Breast epithelium (tissue), 4 donors: ENCODE results near the gene LITAF. TPM values are rescaled to one million over a fixed set of nuclear protein-coding genes. Genes with fewer than 3 reads are reported as not detected.
"Not testable (repeated sequence)": the region's sequence is repeated elsewhere in the genome, so short reads cannot be mapped to it uniquely, and the experiment has no call there.

Experiments
- DNase-seq, 2 donors: peaks; one replicate each; pipeline ENCODE4 v3.0.0-alpha.2; 2019; ENCODE audit warnings: low spot score in 2 of 2
- H3K27ac ChIP-seq, 2 donors: fragments of 200-600 bp; sonication (generic) in 1 of 2; one replicate each; pipeline ENCODE4 v1.5.1; 2016 to 2019; ENCODE audit warnings: mild to moderate bottlenecking in 1 of 2
- H3K27me3 ChIP-seq, 2 donors: fragments of 200-600 bp; sonication (generic) in 1 of 2; one replicate each; pipeline versions ENCODE4 v1.5.1 to v1.6.0; 2017 to 2019; ENCODE audit warnings: control low read depth in 1 of 2, mild to moderate bottlenecking in 1 of 2
- H3K36me3 ChIP-seq: fragments of 200-600 bp; one replicate; pipeline ENCODE4 v1.5.1; 2019
- H3K4me1 ChIP-seq, 2 donors: fragments of 200-600 bp; sonication (generic); one replicate each; pipeline ENCODE4 v1.5.1; 2016 to 2019; ENCODE audit warnings: control low read depth in 1 of 2
- H3K4me3 ChIP-seq, 3 donors: fragments of 200-600 bp; sonication (generic); 1 replicate in 2 of 3; 2 replicates in 1 of 3; pipeline ENCODE4 v1.5.1; 2016 to 2019; ENCODE audit warnings: mild to moderate bottlenecking in 3 of 3, moderate library complexity in 2 of 3
- H3K9me3 ChIP-seq, 2 donors: fragments of 200-600 bp; sonication (generic) in 1 of 2; one replicate each; pipeline ENCODE4 v1.5.1; 2016 to 2019; ENCODE audit warnings: control low read depth in 1 of 2
- POLR2A ChIP-seq: fragments of 450-650 bp; IDR thresholded peaks from one replicate; pipeline ENCODE4 v1.6.1; 2016; ENCODE audit warnings: antibody characterized with exemption, mild to moderate bottlenecking, moderate library complexity
- POLR2AphosphoS5 ChIP-seq, 3 donors: sonication (generic); formaldehyde crosslinking; IDR thresholded peaks; one replicate each; pipeline ENCODE4 v1.6.1; 2017; ENCODE audit warnings: antibody characterized with exemption in 3 of 3
- intact Hi-C: fragments of 100-400 bp; cut with DNase I; formaldehyde crosslinking; loops from one replicate; pipeline ENCODE4 v1.15.1; 2023; ENCODE audit warnings: low total_unique reads
- total RNA-seq, 3 donors: library from RNA; depleted of rRNA; stranded (reverse); fragments of >200 nt; gene quantifications; one replicate each; pipeline ENCODE4 v1.1.0, GENCODE V29; 2016
- TF ChIP-seq, protein P1 (sequence below), 3 donors: fragments of 450-650 bp; IDR thresholded peaks; one replicate each; pipeline ENCODE4 v1.5.1; 2016 to 2017; ENCODE audit warnings: antibody characterized with exemption in 3 of 3, mild to moderate bottlenecking in 3 of 3, moderate library complexity in 3 of 3

Gene LITAF
- total RNA-seq, 3 donors from 2014 or later, result 50.6 to 109 (median 59.0) TPM

DNA sequence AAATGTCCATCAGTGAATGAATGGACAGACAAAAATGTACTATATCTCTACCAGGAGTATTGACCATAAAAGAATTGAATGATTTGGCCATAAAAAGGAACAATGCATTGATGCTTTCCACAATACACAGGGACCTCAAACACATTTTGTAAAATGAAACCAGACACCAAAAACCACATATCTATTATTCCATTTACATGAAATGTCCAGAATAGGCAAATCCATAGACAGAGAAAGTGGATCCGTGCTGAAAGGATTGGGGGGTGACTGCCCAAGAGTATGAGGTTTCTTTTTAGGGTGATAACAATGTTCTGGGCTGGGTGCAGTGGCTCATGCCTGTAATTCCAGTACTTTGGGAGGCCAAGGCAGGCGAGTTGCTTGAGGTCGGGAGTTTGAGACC, 6.9 kb upstream of the LITAF start:
- H3K27ac ChIP-seq, result no peak overlapping the region
- TF ChIP-seq POLR2A (no peak), POLR2AphosphoS5 (IDR thresholded peaks at IDR 0.05) (no peak)
- TF ChIP-seq, protein P1, sequence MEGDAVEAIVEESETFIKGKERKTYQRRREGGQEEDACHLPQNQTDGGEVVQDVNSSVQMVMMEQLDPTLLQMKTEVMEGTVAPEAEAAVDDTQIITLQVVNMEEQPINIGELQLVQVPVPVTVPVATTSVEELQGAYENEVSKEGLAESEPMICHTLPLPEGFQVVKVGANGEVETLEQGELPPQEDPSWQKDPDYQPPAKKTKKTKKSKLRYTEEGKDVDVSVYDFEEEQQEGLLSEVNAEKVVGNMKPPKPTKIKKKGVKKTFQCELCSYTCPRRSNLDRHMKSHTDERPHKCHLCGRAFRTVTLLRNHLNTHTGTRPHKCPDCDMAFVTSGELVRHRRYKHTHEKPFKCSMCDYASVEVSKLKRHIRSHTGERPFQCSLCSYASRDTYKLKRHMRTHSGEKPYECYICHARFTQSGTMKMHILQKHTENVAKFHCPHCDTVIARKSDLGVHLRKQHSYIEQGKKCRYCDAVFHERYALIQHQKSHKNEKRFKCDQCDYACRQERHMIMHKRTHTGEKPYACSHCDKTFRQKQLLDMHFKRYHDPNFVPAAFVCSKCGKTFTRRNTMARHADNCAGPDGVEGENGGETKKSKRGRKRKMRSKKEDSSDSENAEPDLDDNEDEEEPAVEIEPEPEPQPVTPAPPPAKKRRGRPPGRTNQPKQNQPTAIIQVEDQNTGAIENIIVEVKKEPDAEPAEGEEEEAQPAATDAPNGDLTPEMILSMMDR (IDR thresholded peaks at IDR 0.05), result no peak
- intact Hi-C loops, result no loop called here

DNA sequence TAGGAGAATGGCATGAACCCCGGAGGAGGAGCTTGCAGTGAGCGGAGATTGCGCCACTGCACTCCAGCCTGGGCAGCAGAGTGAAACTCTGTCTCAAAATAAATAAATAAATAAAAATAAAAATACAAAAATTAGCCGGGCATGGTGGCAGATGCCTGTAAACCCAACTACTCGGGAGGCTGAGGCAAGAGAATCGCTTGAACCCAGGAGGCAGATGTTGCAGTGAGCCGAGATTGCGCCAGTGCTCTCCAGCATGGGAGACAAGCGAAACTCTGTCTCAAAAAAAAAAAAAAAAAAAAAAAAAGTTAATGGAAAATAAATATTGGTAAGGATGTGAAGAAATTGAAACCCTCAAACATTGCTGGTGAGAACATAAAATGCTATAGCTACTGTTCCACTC, 6.4 kb upstream of the LITAF start:
- DNase-seq, intact Hi-C loops, H3K27ac ChIP-seq: not testable (repeated sequence)

More for the DNA sequence above, 6.9 kb upstream of the LITAF start:
- Histone ChIP-seq H3K9me3 (no peaks in the 10 kb centered on the region), H3K27me3 (no peaks in the 10 kb centered on the region), H3K36me3 (no peaks in the 10 kb centered on the region), H3K4me1 (peaks cover 0 to 9% of the 10 kb centered on the region in 2 donors), H3K4me3 (no peak overlapping the region)
- no peak for DNase-seq

DNA sequence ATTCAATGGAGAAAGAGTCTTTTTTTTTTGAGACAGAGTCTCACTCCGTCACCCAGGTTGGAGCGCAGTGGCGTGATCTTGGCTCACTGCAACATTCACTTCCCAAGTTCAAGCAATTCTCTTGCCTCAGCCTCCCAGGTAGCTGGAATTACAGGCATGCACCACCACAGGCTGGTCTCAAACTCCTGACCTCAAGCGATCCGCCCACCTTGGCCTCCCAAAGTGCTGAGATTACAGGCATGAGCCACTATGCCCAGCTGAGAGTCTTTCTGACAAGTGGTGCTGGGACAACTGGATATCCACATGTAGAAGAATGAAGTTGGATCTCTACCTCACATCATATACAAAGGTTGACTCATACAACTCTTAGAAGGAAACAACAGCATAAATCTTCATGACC, 4.9 kb upstream of the LITAF start:
- intact Hi-C loops, DNase-seq, H3K4me1 ChIP-seq, H3K36me3 ChIP-seq, H3K27ac ChIP-seq, H3K27me3 ChIP-seq, H3K4me3 ChIP-seq, H3K9me3 ChIP-seq: not testable (repeated sequence)

More for the DNA sequence above, 6.4 kb upstream of the LITAF start:
- not testable (repeated sequence) for H3K27me3 ChIP-seq, H3K4me1 ChIP-seq, H3K36me3 ChIP-seq, H3K9me3 ChIP-seq, H3K4me3 ChIP-seq

DNA sequence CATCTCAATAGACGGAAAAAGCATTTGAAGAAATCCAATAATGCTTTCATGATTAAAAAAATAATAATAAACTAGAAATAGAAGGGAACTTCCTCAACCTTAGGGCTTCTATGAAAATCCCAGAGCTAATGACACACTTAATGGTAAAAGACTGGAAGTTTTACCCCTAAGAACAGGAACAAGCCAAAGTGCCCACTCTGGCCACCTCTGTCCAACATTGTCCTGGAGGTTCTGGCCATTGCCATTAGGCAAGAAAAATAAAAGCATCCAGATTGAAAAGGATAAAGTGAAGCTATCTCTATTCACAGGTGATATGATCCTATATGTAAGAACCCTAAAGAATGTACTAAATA, 2.5 kb upstream of the LITAF start:
- Histone ChIP-seq H3K27me3 (no peaks in the 10 kb centered on the region), H3K27ac (no peak overlapping the region), H3K36me3 (no peaks in the 10 kb centered on the region), H3K4me3 (no peak overlapping the region), H3K9me3 (no peaks in the 10 kb centered on the region), H3K4me1 (no peaks in the 10 kb centered on the region)
- no peak for DNase-seq
- intact Hi-C loops, result no loop called here
- TF ChIP-seq, protein P1 (IDR thresholded peaks at IDR 0.05), result no peak
- no peak for TF ChIP-seq POLR2AphosphoS5 (IDR thresholded peaks at IDR 0.05)
- TF ChIP-seq POLR2A, result no peak

DNA sequence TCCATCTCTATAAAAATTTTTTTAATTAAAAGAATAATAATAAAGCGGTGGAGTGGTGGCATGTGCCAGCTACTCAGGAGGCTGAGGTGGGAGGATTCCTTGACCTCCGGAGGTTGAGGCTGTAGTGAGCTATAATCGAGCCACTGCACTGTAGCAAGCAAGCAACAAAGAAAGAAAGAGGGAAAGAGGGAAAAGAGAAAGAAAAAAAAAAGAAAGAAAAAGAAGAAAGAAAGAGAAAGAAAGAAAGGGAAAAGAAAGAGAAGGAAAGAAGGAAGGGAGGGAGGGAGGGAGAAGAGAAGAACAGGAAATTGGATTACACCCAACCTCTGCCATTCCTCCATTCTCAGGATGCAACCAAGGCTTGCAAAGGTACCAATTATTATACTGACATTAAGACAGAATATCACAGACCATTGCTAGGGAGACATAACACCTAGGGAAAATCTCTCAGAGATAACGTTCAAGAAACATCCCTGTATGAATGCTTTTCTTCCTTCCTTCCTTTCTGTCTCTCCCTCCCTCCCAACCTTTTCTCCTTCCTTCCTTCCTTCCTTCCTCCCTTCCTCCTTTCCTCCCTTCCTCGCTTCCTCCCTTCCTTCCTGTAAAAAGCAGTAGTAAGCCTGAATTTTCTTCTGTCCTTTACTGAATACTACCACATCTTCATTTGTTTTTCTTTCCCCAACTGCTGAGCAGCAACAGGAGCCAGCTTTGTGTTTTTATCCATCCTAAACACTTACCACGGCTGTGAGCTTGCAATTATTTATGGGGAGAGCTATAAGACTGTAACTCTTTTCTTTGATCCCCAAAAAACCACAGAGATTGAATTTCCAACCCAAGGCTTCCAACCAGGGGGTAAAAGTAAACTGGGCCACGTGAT, 1.8 kb upstream of the LITAF start:
- no peak for DNase-seq
- Histone ChIP-seq H3K4me1 (peaks cover 0 to 2% of the 10 kb centered on the region in 2 donors), H3K4me3 (no peak overlapping the region), H3K9me3 (no peaks in the 10 kb centered on the region), H3K36me3 (no peaks in the 10 kb centered on the region), H3K27me3 (no peaks in the 10 kb centered on the region), H3K27ac (no peak overlapping the region)
- no peak for TF ChIP-seq POLR2A
- TF ChIP-seq, protein P1 (IDR thresholded peaks at IDR 0.05), result no peak
- no peak for TF ChIP-seq POLR2AphosphoS5 (IDR thresholded peaks at IDR 0.05)
- intact Hi-C loops, result no loop called here

DNA sequence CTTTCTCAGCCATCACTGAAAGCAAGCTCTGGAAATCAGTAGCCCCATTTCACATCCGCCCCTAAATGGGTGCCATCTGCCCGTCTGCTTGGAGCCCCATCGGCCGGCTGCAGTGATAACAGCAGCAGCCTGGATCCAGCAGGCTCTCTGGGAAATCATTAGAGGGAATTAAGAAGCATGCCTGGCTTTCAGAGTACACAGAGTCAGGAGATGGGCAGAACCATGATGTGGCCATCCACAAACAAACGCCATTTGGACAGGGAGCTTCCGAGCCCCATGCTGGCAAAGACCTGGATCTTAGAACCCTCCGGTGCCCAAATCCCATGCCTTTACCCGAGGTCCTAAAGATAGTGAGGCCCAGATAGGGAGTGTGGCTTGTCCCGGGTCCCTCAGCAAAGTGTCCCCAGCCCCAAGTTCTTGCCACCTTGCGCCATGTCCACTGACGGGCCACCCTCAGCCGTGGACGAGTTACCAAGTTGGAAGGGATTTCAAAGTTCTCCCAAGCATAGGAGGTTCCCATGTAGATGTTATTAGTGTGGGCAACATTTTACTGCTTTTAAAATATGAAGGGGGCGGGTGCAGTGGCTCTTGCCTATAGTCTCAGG, 1.0 kb upstream of the LITAF start:
- Histone ChIP-seq H3K4me1 (peaks cover 0 to 10% of the 10 kb centered on the region in 2 donors), H3K9me3 (no peaks in the 10 kb centered on the region), H3K27ac (peak overlapping the region; percentile 99), H3K27me3 (no peaks in the 10 kb centered on the region), H3K4me3 (peak overlapping the region; percentile 83 to 95 (median 93)), H3K36me3 (no peaks in the 10 kb centered on the region)
- intact Hi-C loops, result no loop called here
- TF ChIP-seq POLR2A (no peak), POLR2AphosphoS5 (IDR thresholded peaks at IDR 0.05) (no peak)
- TF ChIP-seq, protein P1 (IDR thresholded peaks at IDR 0.05), result no peak
- no peak for DNase-seq
